HCT116 (cell line): ENCODE data around the gene BACH1. TPM values are rescaled to one million over a fixed set of nuclear protein-coding genes. Genes with fewer than 3 reads are reported as not detected.

Experiments
- ATAC-seq: fragments of 200-7000 bp; cut with Tn5 transposase; 2 replicates; pipeline ENCODE4 v1.9.1; 2020; ENCODE audit warnings: mild to moderate bottlenecking, moderate library complexity
- BruUV-seq: library from RNA; stranded (reverse); fragments of 400-500 nt; replicated peaks from 2 replicates; lab custom pipeline; 2021; lab: Mats Ljungman, UMichigan
- CTCF ChIA-PET: fragments of 300-600 bp; sonication (Branson Sonifier 250); formaldehyde crosslinking; loops from one replicate; lab custom pipeline; 2021; ENCODE audit warnings: antibody characterized with exemption; lab: Charles Lee
- POLR2A ChIA-PET: fragments of 300-600, 350-600 bp; sonication (Branson Sonifier 250); formaldehyde crosslinking; loops from one replicate; lab custom pipeline; 2021; ENCODE audit warnings: antibody characterized with exemption; lab: Charles Lee
- RAD21 ChIA-PET, 2 experiments: fragments of 300-600 bp; sonication (Branson Sonifier 250); formaldehyde crosslinking; loops; one replicate each; lab custom pipeline; 2023; ENCODE audit warnings: low total read pairs in 2 of 2; ENCODE audit not compliant: uncharacterized antibody in 2 of 2, unreplicated experiment in 2 of 2, low non-redundant PET in 1 of 2; lab: Charles Lee
- DNase-seq: peaks from one replicate; pipeline ENCODE4 v3.0.0-alpha.2; 2010; ENCODE audit warnings: low read depth, low spot score
- H2AFZ ChIP-seq: fragments of 200-600 bp; shearing (Covaris generic), sonication (generic); 2 replicates; pipeline ENCODE4 v1.6.1; 2017; ENCODE audit warnings: low read depth, mixed run types, mixed read lengths, antibody characterized with exemption, low read length; ENCODE audit not compliant: poor library complexity, severe bottlenecking
- H3K27ac ChIP-seq: 2 replicates; pipeline ENCODE4 v1.5.1; 2012; ENCODE audit warnings: low read depth, low read length
- H3K27me3 ChIP-seq: fragments of 200-600 bp; sonication (generic); 2 replicates; pipeline ENCODE4 v1.6.1; 2016; ENCODE audit warnings: mixed run types, low read length, mixed read lengths; ENCODE audit not compliant: insufficient read depth
- H3K36me3 ChIP-seq, 2 experiments: fragments of 200-500 bp in 1 of 2; fragments of 200-600 bp in 1 of 2; sonication (Bioruptor generic) in 1 of 2; sonication (generic) in 1 of 2; 2 replicates each; pipeline versions ENCODE4 v1.5.1 to v1.6.1; 2014 to 2016; ENCODE audit warnings: low read length in 2 of 2, inconsistent platforms in 1 of 2, mixed read lengths in 1 of 2, mixed run types in 1 of 2; ENCODE audit not compliant: insufficient read depth in 2 of 2, control insufficient read depth in 1 of 2
- H3K4me1 ChIP-seq, 2 experiments: fragments of 200-600 bp in 1 of 2; sonication (generic) in 1 of 2; 2 replicates each; pipeline versions ENCODE4 v1.5.1 to v1.6.1; 2012 to 2017; ENCODE audit warnings: low read length in 2 of 2, inconsistent platforms in 1 of 2, mild to moderate bottlenecking in 1 of 2, mixed read lengths in 1 of 2, mixed run types in 1 of 2, moderate library complexity in 1 of 2; ENCODE audit not compliant: insufficient read depth in 2 of 2, control insufficient read depth in 1 of 2
- H3K4me2 ChIP-seq: fragments of 200-600 bp; sonication (generic); 2 replicates; pipeline ENCODE4 v1.6.1; 2017; ENCODE audit warnings: mixed run types, low read length, mixed read lengths
- H3K4me3 ChIP-seq, 2 experiments: fragments of 200-600 bp in 1 of 2; sonication (generic) in 1 of 2; replicated peaks in 1 of 2; 2 replicates each; pipeline ENCODE4 v1.5.1; 2011 to 2016; ENCODE audit warnings: low read length in 2 of 2, control low read depth in 1 of 2, low read depth in 1 of 2, mild to moderate bottlenecking in 1 of 2, mixed read lengths in 1 of 2, mixed run types in 1 of 2
- H3K79me2 ChIP-seq: fragments of 200-600 bp; sonication (generic); 2 replicates; pipeline ENCODE4 v1.6.1; 2017; ENCODE audit warnings: mild to moderate bottlenecking, mixed run types, low read length, moderate library complexity, mixed read lengths; ENCODE audit not compliant: insufficient read depth
- H3K9ac ChIP-seq: fragments of 200-600 bp; sonication (generic); 2 replicates; pipeline ENCODE4 v1.6.1; 2016; ENCODE audit warnings: low read length, mixed read lengths
- H3K9me2 ChIP-seq: fragments of 200-600 bp; sonication (generic), shearing (Covaris generic); 2 replicates; pipeline ENCODE4 v1.6.1; 2017; ENCODE audit warnings: mixed run types, mild to moderate bottlenecking, moderate library complexity; ENCODE audit not compliant: insufficient read depth
- H3K9me3 ChIP-seq, 2 experiments: fragments of 200-500 bp in 1 of 2; fragments of 200-600 bp in 1 of 2; sonication (Bioruptor generic) in 1 of 2; sonication (generic) in 1 of 2; 2 replicates each; pipeline ENCODE4 v1.6.1; 2014 to 2017; ENCODE audit warnings: low read length in 2 of 2, mixed read lengths in 2 of 2, inconsistent platforms in 1 of 2, low read depth in 1 of 2, mild to moderate bottlenecking in 1 of 2, mixed run types in 1 of 2, moderate library complexity in 1 of 2; ENCODE audit not compliant: control insufficient read depth in 1 of 2, insufficient read depth in 1 of 2
- H4K20me1 ChIP-seq: fragments of 200-600 bp; sonication (generic), shearing (Covaris generic); 2 replicates; pipeline ENCODE4 v1.6.1; 2017; ENCODE audit warnings: mixed run types, mild to moderate bottlenecking, moderate library complexity; ENCODE audit not compliant: insufficient read depth
- ATF3 ChIP-seq: IDR thresholded peaks from 2 replicates; pipeline ENCODE4 v1.6.1; 2012
- CEBPB ChIP-seq: IDR thresholded peaks from 2 replicates; pipeline ENCODE4 v1.6.1; 2012; ENCODE audit warnings: low read depth
- ELF1 ChIP-seq: IDR thresholded peaks from 2 replicates; pipeline ENCODE4 v1.6.1; 2012; ENCODE audit warnings: low read depth, borderline replicate concordance
- EZH2phosphoT487 ChIP-seq: fragments of 200-600 bp; IDR thresholded peaks from 2 replicates; pipeline ENCODE4 v1.6.1; 2018; ENCODE audit warnings: antibody characterized with exemption, borderline replicate concordance
- FOSL1 ChIP-seq: IDR thresholded peaks from 2 replicates; pipeline ENCODE4 v1.6.1; 2012; ENCODE audit warnings: low read depth
- JUND ChIP-seq: IDR thresholded peaks from 2 replicates; pipeline ENCODE4 v1.6.1; 2012
- MAX ChIP-seq: IDR thresholded peaks from 2 replicates; pipeline ENCODE4 v1.6.1; 2012
- POLR2AphosphoS5 ChIP-seq: IDR thresholded peaks from 2 replicates; pipeline ENCODE4 v1.6.1; 2011; ENCODE audit warnings: mild to moderate bottlenecking, low read depth, low read length, moderate library complexity
- RAD21 ChIP-seq: IDR thresholded peaks from 2 replicates; pipeline ENCODE4 v1.6.1; 2012; ENCODE audit warnings: low read depth, mild to moderate bottlenecking
- REST ChIP-seq: IDR thresholded peaks from 2 replicates; pipeline ENCODE4 v1.6.1; 2012; ENCODE audit warnings: low read depth
- SIN3A ChIP-seq: IDR thresholded peaks from 2 replicates; pipeline ENCODE4 v1.6.1; 2012; ENCODE audit warnings: low read depth
- SRF ChIP-seq: IDR thresholded peaks from 2 replicates; pipeline ENCODE4 v1.6.1; 2012; ENCODE audit warnings: low read depth
- ZFX ChIP-seq: fragments of 450-650 bp; IDR thresholded peaks from 2 replicates; pipeline ENCODE4 v1.6.1; 2017
- ZNF274 ChIP-seq: fragments of 200-500 bp; sonication (Bioruptor generic); IDR thresholded peaks from 2 replicates; pipeline ENCODE4 v1.6.1; 2014; ENCODE audit warnings: mild to moderate bottlenecking, low read depth, low read length, inconsistent platforms
- intact Hi-C: fragments of 100-400 bp; cut with micrococcal nuclease; formaldehyde crosslinking; loops from 2 replicates; pipeline ENCODE4 v1.10.0; 2022
- total RNA-seq: library from RNA; stranded (reverse); gene quantifications from one replicate; pipeline ENCODE4 v1.2.1, GENCODE V29; 2021; ENCODE audit not compliant: unreplicated experiment

BACH1 gene
- total RNA-seq, 1 experiment from 2014 or later = 28.4 TPM

GRCh38 chr21:29265690-29266479 is 32.8 kb upstream of the BACH1 start:
- Histone ChIP-seq H3K79me2 (no peaks in the 10 kb centered on the region), H3K4me3 (no peak overlapping the region), H3K4me1 (no peaks in the 10 kb centered on the region), H3K27ac (no peak overlapping the region), H3K9ac (no peak overlapping the region), H3K36me3 (no peaks in the 10 kb centered on the region), H3K4me2 (no peak overlapping the region), H3K27me3 (no peaks in the 10 kb centered on the region), H2AFZ (no peak overlapping the region), H4K20me1 (no peaks in the 10 kb centered on the region), H3K9me3 (no peaks in the 10 kb centered on the region), H3K9me2 (no peaks in the 10 kb centered on the region)
- TF ChIP-seq FOSL1 (no peak), ZNF274 (no peak), EZH2phosphoT487 (no peak), RAD21 (no peak), ELF1 (no peak), JUND (no peak), REST (no peak), SIN3A (no peak), MAX (no peak), SRF (no peak), POLR2AphosphoS5 (no peak), ATF3 (no peak), ZFX (no peak), CEBPB (no peak)
- DNase-seq = no peak
- no TSS peak for BruUV-seq
- RAD21 ChIA-PET = no interaction called here
- CTCF ChIA-PET = no interaction called here
- ATAC-seq = no peak
- intact Hi-C loops = no loop called here
- POLR2A ChIA-PET = no interaction called here
